OCI-M2 (cell line): Measurements from ENCODE around the gene CREBRF.
"Not testable (repeated sequence)": the region's sequence is repeated elsewhere in the genome, so short reads cannot be mapped to it uniquely, and the experiment has no call there.

Experiments used
- DNase-seq: peaks from one replicate; lab custom pipeline; 2025; ENCODE audit not compliant: unreplicated experiment; lab: John Stamatoyannopoulos, UW

CREBRF gene, protein sequence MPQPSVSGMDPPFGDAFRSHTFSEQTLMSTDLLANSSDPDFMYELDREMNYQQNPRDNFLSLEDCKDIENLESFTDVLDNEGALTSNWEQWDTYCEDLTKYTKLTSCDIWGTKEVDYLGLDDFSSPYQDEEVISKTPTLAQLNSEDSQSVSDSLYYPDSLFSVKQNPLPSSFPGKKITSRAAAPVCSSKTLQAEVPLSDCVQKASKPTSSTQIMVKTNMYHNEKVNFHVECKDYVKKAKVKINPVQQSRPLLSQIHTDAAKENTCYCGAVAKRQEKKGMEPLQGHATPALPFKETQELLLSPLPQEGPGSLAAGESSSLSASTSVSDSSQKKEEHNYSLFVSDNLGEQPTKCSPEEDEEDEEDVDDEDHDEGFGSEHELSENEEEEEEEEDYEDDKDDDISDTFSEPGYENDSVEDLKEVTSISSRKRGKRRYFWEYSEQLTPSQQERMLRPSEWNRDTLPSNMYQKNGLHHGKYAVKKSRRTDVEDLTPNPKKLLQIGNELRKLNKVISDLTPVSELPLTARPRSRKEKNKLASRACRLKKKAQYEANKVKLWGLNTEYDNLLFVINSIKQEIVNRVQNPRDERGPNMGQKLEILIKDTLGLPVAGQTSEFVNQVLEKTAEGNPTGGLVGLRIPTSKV

GRCh38 chr5:173055983-173056782, at the start of gene CREBRF:
Gene CREBRF (plus strand): TSS chr5:173056352. CDS start chr5:173080776, 24,424 bp downstream.
- peak; percentile 19 for DNase-seq

DNA sequence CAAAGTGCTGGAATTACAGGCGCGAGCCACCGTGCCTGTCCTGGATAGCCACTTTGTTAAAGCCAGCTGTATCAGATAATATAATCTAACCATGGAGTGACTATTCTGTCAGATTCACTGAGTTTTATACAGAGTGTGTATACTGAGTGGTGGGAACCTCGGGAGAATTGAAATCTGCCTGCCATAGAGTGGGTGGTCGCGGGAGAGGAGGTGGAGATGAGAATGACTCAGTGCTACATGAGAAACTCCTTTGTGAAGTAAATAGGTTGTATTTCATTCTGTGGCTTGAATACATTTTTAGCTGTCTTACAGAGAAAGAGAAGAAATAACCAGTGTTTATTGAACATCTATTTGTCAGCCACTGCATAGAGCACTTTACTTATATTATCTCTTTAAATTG, 46.1 kb upstream of the CREBRF start:
- no peak for DNase-seq

- DNase-seq: no peak
Observed at GRCh38 chr5:173010547-173011464, 45.3 kb upstream of the CREBRF start.

- DNase-seq: no peak
Observed at GRCh38 chr5:173011566-173011965, 44.6 kb upstream of the CREBRF start.

DNA sequence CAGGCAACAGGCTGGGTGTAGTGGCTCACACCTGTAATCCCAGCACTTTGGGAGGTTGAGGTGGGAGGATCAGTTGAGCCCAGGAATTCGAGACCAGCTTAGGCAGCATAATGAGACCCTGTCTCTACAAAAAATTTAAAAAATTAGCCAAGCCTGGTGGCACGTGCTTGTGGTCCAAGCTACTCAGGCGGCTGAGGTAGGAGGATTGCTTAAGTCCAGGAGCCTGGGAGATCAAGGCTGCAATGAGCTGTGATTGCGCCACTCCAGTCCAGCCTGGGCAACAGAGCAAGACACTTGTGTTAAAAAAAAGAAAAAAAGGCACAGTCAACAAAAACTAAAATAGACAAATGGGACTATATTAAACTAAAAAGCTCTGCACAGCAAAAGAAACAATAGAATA, 43.3 kb upstream of the CREBRF start:
- no peak for DNase-seq

GRCh38 chr5:173014671-173015070, 41.5 kb upstream of the CREBRF start:
- DNase-seq: no peak

GRCh38 chr5:173015192-173015591, 41.0 kb upstream of the CREBRF start:
- no peak for DNase-seq

DNA sequence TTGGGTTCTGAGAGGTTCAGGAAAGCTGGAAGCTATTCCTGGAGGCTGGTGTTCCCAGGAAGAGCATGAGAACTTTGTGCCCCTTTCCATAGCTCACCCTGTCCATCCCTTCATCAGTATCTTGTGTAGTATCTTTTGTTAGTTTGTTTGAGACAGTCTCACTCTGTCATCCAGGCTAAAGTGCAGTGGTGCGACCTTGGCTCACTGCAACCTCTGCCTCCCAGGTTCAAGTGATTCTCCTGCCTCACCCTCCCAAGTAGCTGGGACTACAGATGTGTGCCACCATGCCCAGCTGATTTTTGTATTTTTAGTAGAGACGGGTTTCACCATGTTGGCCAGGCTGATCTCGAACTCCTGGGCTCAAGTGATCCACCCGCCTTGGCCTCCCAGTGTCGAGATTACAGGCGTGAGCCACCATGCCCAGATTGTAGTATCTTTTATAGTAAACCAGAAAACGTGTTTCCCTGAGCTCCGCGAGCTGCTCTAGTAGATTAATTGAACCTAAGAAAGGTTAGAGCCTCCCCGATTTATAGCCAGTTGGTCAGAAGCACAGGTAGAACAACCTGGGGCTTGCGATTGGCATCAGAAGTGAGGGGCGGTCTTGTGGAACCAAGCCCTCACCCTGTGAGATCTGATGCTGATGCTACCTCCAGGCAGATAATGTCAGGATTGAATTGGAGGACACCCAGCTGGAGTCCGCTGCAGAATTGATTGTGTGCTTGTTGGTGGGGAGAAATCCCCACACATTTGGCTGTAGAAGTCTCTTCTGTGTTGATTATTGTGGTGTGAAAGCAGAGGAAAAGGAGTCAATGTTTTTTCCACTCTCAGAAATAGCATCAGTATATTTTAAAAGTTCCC, 40.3 kb upstream of the CREBRF start:
- no peak for DNase-seq

DNA sequence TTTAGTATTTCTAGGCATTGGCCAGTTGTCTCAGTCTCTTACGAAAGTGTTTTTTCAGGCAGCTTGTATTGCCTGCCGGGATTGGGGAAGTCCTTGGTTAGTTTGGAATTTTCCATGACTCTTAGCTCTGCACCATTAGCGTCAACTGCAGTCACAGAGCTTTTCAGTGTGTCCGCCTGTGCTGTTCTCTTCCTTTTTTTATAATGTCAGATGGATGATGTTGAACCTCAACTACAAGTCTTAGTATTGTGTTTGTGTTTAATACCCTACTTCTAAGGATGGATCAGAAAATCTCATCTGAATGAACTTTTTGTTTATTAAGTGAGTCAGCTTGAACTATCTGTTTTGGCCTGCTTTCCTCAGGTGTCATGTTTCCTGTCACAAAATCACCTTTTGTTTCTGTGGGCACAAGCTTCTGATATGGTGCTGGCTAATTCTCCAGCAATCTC, 39.5 kb upstream of the CREBRF start:
- DNase-seq: no peak

GRCh38 chr5:173017087-173017486, 39.1 kb upstream of the CREBRF start:
- DNase-seq: not testable (repeated sequence)

GRCh38 chr5:173018358-173018757, 37.8 kb upstream of the CREBRF start:
- DNase-seq: no peak

GRCh38 chr5:173020154-173020581, 36.0 kb upstream of the CREBRF start:
- no peak for DNase-seq

GRCh38 chr5:173020643-173021042, 35.5 kb upstream of the CREBRF start:
- DNase-seq: no peak

- no peak for DNase-seq
Observed at GRCh38 chr5:173025651-173026050, 30.5 kb upstream of the CREBRF start.

DNA sequence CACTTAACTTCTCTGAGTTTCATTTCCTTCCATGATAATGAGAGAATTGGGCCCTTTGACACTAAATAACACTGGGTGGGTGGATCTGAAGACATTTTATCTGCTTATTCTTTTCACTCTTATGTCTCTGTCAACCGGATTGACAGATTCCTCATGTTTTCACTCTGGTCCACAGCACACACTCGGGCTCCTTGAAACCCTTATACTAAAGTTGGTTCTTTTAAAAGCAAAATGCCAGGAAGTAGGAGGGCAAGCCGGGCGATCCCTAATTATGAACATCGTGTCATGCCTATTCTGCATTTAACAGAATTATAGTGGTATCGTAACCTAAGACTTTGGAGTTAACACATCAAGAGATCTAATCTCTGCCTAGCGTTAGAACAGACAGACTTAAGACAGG, 28.2 kb upstream of the CREBRF start:
- no peak for DNase-seq

DNA sequence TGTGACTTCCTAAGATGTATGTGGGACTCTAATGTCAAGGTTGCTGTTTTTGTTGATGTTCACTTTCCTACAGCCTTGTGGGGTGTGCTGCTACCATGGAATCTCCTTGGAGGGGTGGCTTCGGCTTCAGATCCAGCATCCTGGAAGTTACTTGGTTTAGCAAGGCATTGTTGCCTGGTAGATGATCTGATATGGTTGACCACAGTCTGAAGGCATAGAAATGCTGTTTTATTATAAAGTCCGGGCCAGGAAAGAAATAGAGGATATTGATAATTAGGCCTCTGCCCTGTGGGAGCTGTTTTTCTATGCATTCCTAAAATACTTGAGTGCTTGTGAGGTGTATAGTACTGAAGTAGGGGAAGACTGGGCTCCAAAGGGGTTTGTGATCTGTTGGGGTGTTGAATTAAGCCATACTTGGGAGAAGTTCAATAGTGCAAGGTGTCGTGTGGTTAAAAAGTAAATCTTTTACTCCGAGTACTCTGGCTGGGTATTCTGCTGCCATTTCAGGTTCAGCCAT, 27.3 kb upstream of the CREBRF start:
- no peak for DNase-seq

GRCh38 chr5:173029499-173029921, 26.6 kb upstream of the CREBRF start:
- DNase-seq: no peak

GRCh38 chr5:173032096-173032495, 24.1 kb upstream of the CREBRF start:
- not testable (repeated sequence) for DNase-seq

GRCh38 chr5:173032730-173033129, 23.4 kb upstream of the CREBRF start:
- DNase-seq: no peak
